ENCODE data around the gene CKM.
A peak's percentile ranks its signal among the peaks of the same experiment; 100 is the strongest.
"Not testable (repeated sequence)": the region's sequence is repeated elsewhere in the genome, so short reads cannot be mapped to it uniquely, and the experiment has no call there.

CKM gene

GRCh38 chr19:45324349-45324907 is 1.8 kb upstream of the CKM start:
- DNase-seq: no peak

GRCh38 chr19:45323671-45324081 is 1.0 kb upstream of the CKM start:
- no peak for DNase-seq
- in situ Hi-C loops (cut with MboI; ENCODE audit: low pct_unique_long_range_greater_than_20kb, low sequenced_read_pairs): no loop called here

More at GRCh38 chr19:45324349-45324907, 1.8 kb upstream of the CKM start:
- in situ Hi-C loops (cut with MboI; ENCODE audit: low pct_unique_long_range_greater_than_20kb, low sequenced_read_pairs): no loop called here

GRCh38 chr19:45322311-45322710 is 364 bp downstream of the CKM start:
- in situ Hi-C loops (cut with MboI; ENCODE audit: low pct_unique_long_range_greater_than_20kb, low sequenced_read_pairs): no loop called here
- DNase-seq: no peak

GRCh38 chr19:45321848-45322247 is 827 bp downstream of the CKM start:
- in situ Hi-C loops (cut with MboI; ENCODE audit: low pct_unique_long_range_greater_than_20kb, low sequenced_read_pairs): no loop called here
- no peak for DNase-seq

- in situ Hi-C loops (cut with MboI; ENCODE audit: low pct_unique_long_range_greater_than_20kb, low sequenced_read_pairs): no loop called here
- no peak for DNase-seq
Measured at GRCh38 chr19:45320997-45321775, 1.5 kb downstream of the CKM start.

GRCh38 chr19:45315304-45315703 is 7.4 kb downstream of the CKM start:
- in situ Hi-C loops (cut with MboI; ENCODE audit: low pct_unique_long_range_greater_than_20kb, low sequenced_read_pairs): no loop called here
- no peak for DNase-seq

GRCh38 chr19:45314708-45315245 is 7.9 kb downstream of the CKM start:
- in situ Hi-C loops (cut with MboI; ENCODE audit: low pct_unique_long_range_greater_than_20kb, low sequenced_read_pairs): no loop called here
- no peak for DNase-seq

GRCh38 chr19:45312285-45312684 is 10.4 kb downstream of the CKM start:
- DNase-seq; in situ Hi-C loops (cut with MboI; ENCODE audit: low pct_unique_long_range_greater_than_20kb, low sequenced_read_pairs): not testable (repeated sequence)

- in situ Hi-C loops (cut with MboI; ENCODE audit: low pct_unique_long_range_greater_than_20kb, low sequenced_read_pairs): no loop called here
Measured at GRCh38 chr19:45311621-45312020, 11.1 kb downstream of the CKM start.

GRCh38 chr19:45309322-45309721 is 13.4 kb downstream of the CKM start:
- DNase-seq; in situ Hi-C loops (cut with MboI; ENCODE audit: low pct_unique_long_range_greater_than_20kb, low sequenced_read_pairs): not testable (repeated sequence)

More at GRCh38 chr19:45311621-45312020, 11.1 kb downstream of the CKM start:
- DNase-seq: peak; percentile 59

GRCh38 chr19:45307361-45307760 is 15.3 kb downstream of the CKM start:
- in situ Hi-C loops (cut with MboI; ENCODE audit: low pct_unique_long_range_greater_than_20kb, low sequenced_read_pairs): no loop called here
- DNase-seq: no peak

- DNase-seq: peak; percentile 21
- in situ Hi-C loops (cut with MboI; ENCODE audit: low pct_unique_long_range_greater_than_20kb, low sequenced_read_pairs): no loop called here
Measured at GRCh38 chr19:45306518-45307027, 16.1 kb downstream of the CKM start.

GRCh38 chr19:45306040-45306439 is 16.6 kb downstream of the CKM start:
- in situ Hi-C loops (cut with MboI; ENCODE audit: low pct_unique_long_range_greater_than_20kb, low sequenced_read_pairs): no loop called here
- no peak for DNase-seq

- DNase-seq: no peak
- in situ Hi-C loops (cut with MboI; ENCODE audit: low pct_unique_long_range_greater_than_20kb, low sequenced_read_pairs): no loop called here
Measured at GRCh38 chr19:45305421-45305820, 17.3 kb downstream of the CKM start.

- in situ Hi-C loops (cut with MboI; ENCODE audit: low pct_unique_long_range_greater_than_20kb, low sequenced_read_pairs): no loop called here
- no peak for DNase-seq
Measured at GRCh38 chr19:45305007-45305406, 17.7 kb downstream of the CKM start.

GRCh38 chr19:45304141-45304926 is 18.3 kb downstream of the CKM start:
- in situ Hi-C loops (cut with MboI; ENCODE audit: low pct_unique_long_range_greater_than_20kb, low sequenced_read_pairs): no loop called here
- no peak for DNase-seq

GRCh38 chr19:45303269-45304060 is 19.2 kb downstream of the CKM start:
- DNase-seq: no peak

GRCh38 chr19:45302416-45302815 is 20.3 kb downstream of the CKM start:
- in situ Hi-C loops (cut with MboI; ENCODE audit: low pct_unique_long_range_greater_than_20kb, low sequenced_read_pairs): no loop called here
- DNase-seq: no peak

More at GRCh38 chr19:45303269-45304060, 19.2 kb downstream of the CKM start:
- in situ Hi-C loops (cut with MboI; ENCODE audit: low pct_unique_long_range_greater_than_20kb, low sequenced_read_pairs): no loop called here

GRCh38 chr19:45299719-45300118 is 23.0 kb downstream of the CKM start:
- in situ Hi-C loops (cut with MboI; ENCODE audit: low pct_unique_long_range_greater_than_20kb, low sequenced_read_pairs): no loop called here

More at GRCh38 chr19:45299719-45300118, 23.0 kb downstream of the CKM start:
- DNase-seq: no peak

All from KBM-7 (cell line).